SHP77 treated with DMSO at 0.1 percent for 48 hours (cell line): ENCODE results near the gene PTCRA.

Source experiments
- DNase-seq: peaks from one replicate; lab custom pipeline; 2025; lab: John Stamatoyannopoulos, UW

Gene PTCRA

GRCh38 chr6:42904467-42904866 lies 11.4 kb upstream of the PTCRA start:
- no peak for DNase-seq

GRCh38 chr6:42907336-42907735 lies 8.5 kb upstream of the PTCRA start:
- DNase-seq, result no peak

- DNase-seq, result no peak
These were observed 6.0 kb upstream of the PTCRA start for GRCh38 chr6:42909835-42910234.

- no peak for DNase-seq
These were observed 4.5 kb upstream of the PTCRA start for GRCh38 chr6:42911171-42912021.

GRCh38 chr6:42914546-42914945 lies 1.3 kb upstream of the PTCRA start:
- DNase-seq, result no peak

- DNase-seq, result no peak
These were observed 435 bp downstream of the PTCRA start for GRCh38 chr6:42916288-42916687.

GRCh38 chr6:42921801-42922200 lies 5.9 kb downstream of the PTCRA start:
- no peak for DNase-seq

GRCh38 chr6:42923666-42924065 lies 7.8 kb downstream of the PTCRA start:
- no peak for DNase-seq

GRCh38 chr6:42925248-42925857 lies 9.5 kb downstream of the PTCRA start:
- no peak for DNase-seq

GRCh38 chr6:42928986-42929820 lies 13.3 kb downstream of the PTCRA start, which contains the start of gene CNPY3:
CNPY3 (plus strand) TSS chr6:42929480; CDS start chr6:42929571, 91 bp downstream.
- peak; percentile 95 for DNase-seq

GRCh38 chr6:42929821-42930360 lies 14.0 kb downstream of the PTCRA start:
- DNase-seq, result peak; percentile 32

- no peak for DNase-seq
These were observed 16.6 kb downstream of the PTCRA start for GRCh38 chr6:42932412-42932811.

- DNase-seq, result no peak
These were observed 17.4 kb downstream of the PTCRA start for GRCh38 chr6:42933205-42933604.

GRCh38 chr6:42935322-42935721 lies 19.5 kb downstream of the PTCRA start:
- DNase-seq, result no peak

- no peak for DNase-seq
These were observed 20.5 kb downstream of the PTCRA start for GRCh38 chr6:42936398-42936797.

GRCh38 chr6:42937548-42938427 lies 21.9 kb downstream of the PTCRA start:
- no peak for DNase-seq

- no peak for DNase-seq
These were observed 22.6 kb downstream of the PTCRA start for GRCh38 chr6:42938428-42938796.

GRCh38 chr6:42938987-42939809 lies 23.3 kb downstream of the PTCRA start:
- no peak for DNase-seq

- no peak for DNase-seq
These were observed 23.9 kb downstream of the PTCRA start for GRCh38 chr6:42939810-42940167.

- no peak for DNase-seq
These were observed 24.7 kb downstream of the PTCRA start for GRCh38 chr6:42940493-42941045.
